Spleen (tissue), 7 donors: ENCODE results near the gene CACNA1D.

ENCODE experiments used
- POLR2A ChIP-seq, 3 donors: fragments of 450-650 bp; IDR thresholded peaks; one replicate each; pipeline ENCODE4 v1.5.1; 2017; ENCODE audit warnings: antibody characterized with exemption in 3 of 3, mild to moderate bottlenecking in 1 of 3
- POLR2AphosphoS5 ChIP-seq, 3 donors: sonication (generic); formaldehyde crosslinking; IDR thresholded peaks; one replicate each; pipeline ENCODE4 v1.5.1; 2017; ENCODE audit warnings: antibody characterized with exemption in 3 of 3
- TF ChIP-seq, protein P1 (sequence below), 11 experiments: fragments of 200-600 bp in 7 of 11; fragments of 450-650 bp in 4 of 11; sonication (generic) in 4 of 11; IDR thresholded peaks in 8 of 11; conservative IDR thresholded peaks in 3 of 11; 1 replicate in 7 of 11; 2 replicates in 4 of 11; pipeline versions ENCODE4 v1.4.0 to v1.8.0; 2016 to 2021; ENCODE audit warnings: antibody characterized with exemption in 11 of 11, inconsistent platforms in 4 of 11, mild to moderate bottlenecking in 1 of 11
- donor health status: DM: no; HTN: no; CAD: no; lungs with moderate emphysema.
- donor health status: DM: no; HTN: no; CAD: no.
- donor health status: DM: no; HTN: no; CAD: no.

DNA sequence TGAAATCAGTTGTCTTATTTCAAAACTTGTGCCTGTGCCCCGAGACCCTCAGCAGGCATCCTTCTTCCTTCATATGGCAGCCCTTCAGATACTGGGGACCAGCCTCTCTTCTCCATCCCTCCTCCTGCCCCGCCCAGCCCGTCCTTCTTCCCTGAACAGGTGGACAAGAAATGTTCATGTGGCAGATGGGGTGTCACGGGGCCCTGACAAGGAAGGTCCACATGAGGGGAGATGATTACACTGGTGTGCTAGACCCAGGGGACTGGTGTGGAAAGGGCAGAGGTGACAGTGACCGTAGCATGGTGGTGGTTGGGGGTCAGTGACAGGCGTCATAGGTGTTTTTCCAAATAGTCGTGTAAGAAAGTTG lies 200.9 kb downstream of the CACNA1D start:
- TF ChIP-seq, protein P1, sequence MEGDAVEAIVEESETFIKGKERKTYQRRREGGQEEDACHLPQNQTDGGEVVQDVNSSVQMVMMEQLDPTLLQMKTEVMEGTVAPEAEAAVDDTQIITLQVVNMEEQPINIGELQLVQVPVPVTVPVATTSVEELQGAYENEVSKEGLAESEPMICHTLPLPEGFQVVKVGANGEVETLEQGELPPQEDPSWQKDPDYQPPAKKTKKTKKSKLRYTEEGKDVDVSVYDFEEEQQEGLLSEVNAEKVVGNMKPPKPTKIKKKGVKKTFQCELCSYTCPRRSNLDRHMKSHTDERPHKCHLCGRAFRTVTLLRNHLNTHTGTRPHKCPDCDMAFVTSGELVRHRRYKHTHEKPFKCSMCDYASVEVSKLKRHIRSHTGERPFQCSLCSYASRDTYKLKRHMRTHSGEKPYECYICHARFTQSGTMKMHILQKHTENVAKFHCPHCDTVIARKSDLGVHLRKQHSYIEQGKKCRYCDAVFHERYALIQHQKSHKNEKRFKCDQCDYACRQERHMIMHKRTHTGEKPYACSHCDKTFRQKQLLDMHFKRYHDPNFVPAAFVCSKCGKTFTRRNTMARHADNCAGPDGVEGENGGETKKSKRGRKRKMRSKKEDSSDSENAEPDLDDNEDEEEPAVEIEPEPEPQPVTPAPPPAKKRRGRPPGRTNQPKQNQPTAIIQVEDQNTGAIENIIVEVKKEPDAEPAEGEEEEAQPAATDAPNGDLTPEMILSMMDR (IDR thresholded peaks at IDR 0.05 in 8 of 11, conservative IDR thresholded peaks at IDR 0.05 in 3 of 11) = no peak
- TF ChIP-seq POLR2AphosphoS5 (IDR thresholded peaks at IDR 0.05) = no peak
- TF ChIP-seq POLR2A (IDR thresholded peaks at IDR 0.05) = no peak
